Endothelial cell of umbilical vein (primary cell): ENCODE measurements around the gene TRIM71. TPM values are rescaled to one million over a fixed set of nuclear protein-coding genes. Genes with fewer than 3 reads are reported as not detected.

ENCODE experiments used
- BruUV-seq: library from RNA; stranded (reverse); fragments of 400-500 nt; replicated peaks from 2 replicates; lab custom pipeline; 2021; lab: Mats Ljungman, UMichigan
- CTCF ChIA-PET: fragments of 300-600, 350-600 bp; sonication (Branson Sonifier 250); formaldehyde crosslinking; loops from one replicate; lab custom pipeline; 2021; ENCODE audit warnings: antibody characterized with exemption, inconsistent platforms; lab: Charles Lee
- POLR2A ChIA-PET: fragments of 300-600, 350-600 bp; sonication (Branson Sonifier 250); formaldehyde crosslinking; loops from one replicate; lab custom pipeline; 2021; ENCODE audit warnings: antibody characterized with exemption, inconsistent platforms; lab: Charles Lee
- DNase-seq: peaks from one replicate; pipeline ENCODE4 v3.0.0-alpha.2; 2011; ENCODE audit warnings: low read depth, low spot score
- FAIRE-seq: peaks from 2 replicates; lab custom pipeline; 2011; peaks lifted over from hg19 to GRCh38; lab: Jason Lieb, UNC
- H2AFZ ChIP-seq: 2 replicates; pipeline ENCODE4 v1.6.0; 2012; ENCODE audit warnings: low read depth, low read length, control low read depth, inconsistent platforms
- H3K27ac ChIP-seq: 2 replicates; pipeline ENCODE4 v1.5.1; 2011; ENCODE audit warnings: low read depth, mild to moderate bottlenecking, control low read depth, low read length, moderate library complexity; ENCODE audit not compliant: insufficient read depth
- H3K27me3 ChIP-seq, 2 experiments: 2 replicates each; pipeline versions ENCODE4 v1.6.0 to v1.6.1; 2011; ENCODE audit warnings: low read length in 2 of 2, mixed read lengths in 1 of 2; ENCODE audit not compliant: control insufficient read depth in 2 of 2, insufficient read depth in 2 of 2
- H3K36me3 ChIP-seq, 2 experiments: 2 replicates in 1 of 2; 3 replicates in 1 of 2; pipeline ENCODE4 v1.5.1; 2011; ENCODE audit warnings: low read length in 2 of 2, mild to moderate bottlenecking in 1 of 2, moderate library complexity in 1 of 2; ENCODE audit not compliant: control insufficient read depth in 2 of 2, insufficient read depth in 2 of 2; ENCODE audit errors: extremely low read depth in 1 of 2
- H3K4me1 ChIP-seq: 3 replicates; pipeline ENCODE4 v1.5.1; 2011; ENCODE audit warnings: mild to moderate bottlenecking, low read length; ENCODE audit not compliant: control insufficient read depth, insufficient read depth; ENCODE audit errors: extremely low read depth
- H3K4me2 ChIP-seq: 2 replicates; pipeline ENCODE4 v1.6.1; 2011; ENCODE audit warnings: low read length, control low read depth, mixed read lengths; ENCODE audit not compliant: insufficient read depth
- H3K4me3 ChIP-seq, 3 experiments: fragments of 200-600 bp in 1 of 3; sonication (generic), shearing (Covaris generic) in 1 of 3; replicated peaks in 1 of 3; 2 replicates each; pipeline ENCODE4 v1.5.1; 2011 to 2016; ENCODE audit warnings: control low read depth in 3 of 3, low read length in 3 of 3, mild to moderate bottlenecking in 2 of 3, inconsistent platforms in 1 of 3, low read depth in 1 of 3, moderate library complexity in 1 of 3; ENCODE audit not compliant: insufficient read depth in 1 of 3
- H3K79me2 ChIP-seq: 2 replicates; pipeline ENCODE4 v1.6.0; 2012; ENCODE audit warnings: low read length, inconsistent platforms; ENCODE audit not compliant: control insufficient read depth, insufficient read depth
- H3K9ac ChIP-seq: replicated peaks from 2 replicates; pipeline ENCODE3; 2011; ENCODE audit warnings: low read length, control low read depth; ENCODE audit not compliant: insufficient read depth; ENCODE audit errors: extremely low read depth
- H3K9me1 ChIP-seq: replicated peaks from 3 replicates; pipeline ENCODE4 v1.6.0; 2011; ENCODE audit warnings: mild to moderate bottlenecking, low read length; ENCODE audit not compliant: control insufficient read depth, insufficient read depth; ENCODE audit errors: extremely low read depth
- H3K9me3 ChIP-seq: replicated peaks from 2 replicates; pipeline ENCODE4 v1.5.1; 2012; ENCODE audit warnings: low read length, inconsistent platforms; ENCODE audit not compliant: control insufficient read depth, insufficient read depth
- H4K20me1 ChIP-seq: replicated peaks from 2 replicates; pipeline ENCODE3; 2011; ENCODE audit warnings: mild to moderate bottlenecking, low read length; ENCODE audit not compliant: control insufficient read depth, insufficient read depth; ENCODE audit errors: extremely low read depth
- CTCF ChIP-seq, 2 donors: IDR thresholded peaks; 1 replicate in 1 of 2; 2 replicates in 1 of 2; pipeline ENCODE4 v1.5.1; 2011; ENCODE audit warnings: low read length in 2 of 2, mild to moderate bottlenecking in 2 of 2, moderate library complexity in 2 of 2, control low read depth in 1 of 2, inconsistent platforms in 1 of 2, low read depth in 1 of 2; ENCODE audit not compliant: insufficient read depth in 1 of 2; ENCODE audit errors: extremely low read depth in 1 of 2
- EZH2 ChIP-seq: IDR thresholded peaks from 2 replicates; pipeline ENCODE4 v1.6.1; 2012; ENCODE audit warnings: borderline replicate concordance, low read depth, mild to moderate bottlenecking, moderate library complexity, low read length, inconsistent platforms; ENCODE audit not compliant: severe bottlenecking
- FOS ChIP-seq: IDR thresholded peaks from 2 replicates; pipeline ENCODE4 v1.6.1; 2011; ENCODE audit warnings: mild to moderate bottlenecking, low read length, moderate library complexity, borderline replicate concordance; ENCODE audit not compliant: insufficient read depth
- GATA2 ChIP-seq: IDR thresholded peaks from 2 replicates; pipeline ENCODE4 v1.7.0; 2011; ENCODE audit warnings: low read depth, mild to moderate bottlenecking, moderate library complexity, mixed read lengths, low read length; ENCODE audit not compliant: insufficient read length, insufficient read depth
- JUN ChIP-seq: IDR thresholded peaks from 2 replicates; pipeline ENCODE4 v1.6.1; 2011; ENCODE audit warnings: borderline replicate concordance, low read depth; ENCODE audit not compliant: insufficient read length, insufficient read depth
- MAX ChIP-seq: IDR thresholded peaks from 2 replicates; pipeline ENCODE4 v1.6.1; 2011; ENCODE audit not compliant: insufficient read depth, insufficient read length
- MYC ChIP-seq: IDR thresholded peaks from one replicate; pipeline ENCODE4 v1.6.1; 2011; ENCODE audit warnings: mild to moderate bottlenecking, low read depth, low read length
- POLR2A ChIP-seq: IDR thresholded peaks from 2 replicates; pipeline ENCODE4 v1.6.1; 2012; ENCODE audit warnings: low read depth, mild to moderate bottlenecking, control low read depth, low read length
- POLR2AphosphoS5 ChIP-seq: IDR thresholded peaks from 2 replicates; pipeline ENCODE4 v1.6.1; 2012; ENCODE audit warnings: low read depth, mild to moderate bottlenecking, control low read depth, low read length, moderate library complexity; ENCODE audit not compliant: insufficient read depth
- dilution Hi-C: fragments of 300-500 bp; cut with MboI; formaldehyde crosslinking; loops from one replicate; pipeline ENCODE4 v1.15.0; 2019; ENCODE audit warnings: low sequenced_read_pairs; ENCODE audit not compliant: extremely low pct_ligation_motif_present
- intact Hi-C: fragments of 100-400 bp; cut with micrococcal nuclease; formaldehyde crosslinking; loops from one replicate; pipeline ENCODE4 v1.10.0; 2022
- polyA plus RNA-seq, 4 experiments: library from polyadenylated mRNA; depleted of rRNA in 3 of 4; stranded (reverse) in 3 of 4; unstranded in 1 of 4; fragments of >200 nt; gene quantifications; 2 replicates each; pipeline versions ENCODE4 v1.2.1 to v1.2.3, GENCODE V29; 2011 to 2012; ENCODE audit warnings: missing spikeins in 1 of 4
- total RNA-seq: library from RNA; stranded (reverse); gene quantifications from 2 replicates; pipeline ENCODE4 v1.2.3, GENCODE V29; 2021

TRIM71 gene
- total and polyA plus RNA-seq, 2 donors (not counting 3 experiments of a cell fraction or from before 2014, with no cell fraction given), result not detected

GRCh38 chr3:32869513-32870047 is 51.8 kb downstream of the TRIM71 start:
- Histone ChIP-seq H3K4me3 (no peak overlapping the region), H4K20me1 (no peaks in the 10 kb centered on the region), H3K4me1 (no peaks in the 10 kb centered on the region), H3K36me3 (no peaks in the 10 kb centered on the region), H3K9me3 (no peaks in the 10 kb centered on the region), H3K27ac (no peak overlapping the region), H3K4me2 (no peak overlapping the region), H3K9ac (no peak overlapping the region), H3K9me1 (no peaks in the 10 kb centered on the region), H3K79me2 (no peaks in the 10 kb centered on the region), H2AFZ (no peak overlapping the region), H3K27me3 (peaks cover 2 to 10% of the 10 kb centered on the region in 2 experiments)
- intact Hi-C loops (no loop called here), dilution Hi-C loops (no loop called here)
- CTCF ChIA-PET, result no interaction called here
- FAIRE-seq, result no peak
- no peak for DNase-seq
- TF ChIP-seq GATA2 (no peak), POLR2A (no peak), EZH2 (no peak), POLR2AphosphoS5 (no peak), CTCF (IDR thresholded peaks at IDR 0.05; ENCODE audit: extremely low read depth in 1 of 2, insufficient read depth in 1 of 2, low read depth in 1 of 2, low read length in 2 of 2) (no peak), MAX (no peak), MYC (no peak), JUN (no peak), FOS (no peak)
- POLR2A ChIA-PET, result no interaction called here
- no TSS peak for BruUV-seq
